Endodermal cell (in vitro differentiated cells): ENCODE data around the gene ETV6. TPM values are rescaled to one million over a fixed set of nuclear protein-coding genes. Genes with fewer than 3 reads are reported as not detected.

Experiments
- DNase-seq: peaks from one replicate; pipeline ENCODE4 v3.0.0-alpha.2; 2017
- H3K27ac ChIP-seq: 2 replicates; pipeline ENCODE4 v1.5.1; 2013; ENCODE audit warnings: mild to moderate bottlenecking, low read depth, low read length, moderate library complexity
- H3K27me3 ChIP-seq: 2 replicates; pipeline ENCODE4 v1.6.1; 2013; ENCODE audit warnings: mild to moderate bottlenecking, low read length, moderate library complexity; ENCODE audit not compliant: insufficient read depth, control insufficient read depth, poor library complexity, severe bottlenecking
- H3K36me3 ChIP-seq: 2 replicates; pipeline ENCODE4 v1.7.0; 2013; ENCODE audit warnings: mild to moderate bottlenecking, low read length, moderate library complexity; ENCODE audit not compliant: control insufficient read depth, insufficient read depth
- H3K4me1 ChIP-seq: one replicate; pipeline ENCODE4 v1.7.0; 2013; ENCODE audit warnings: low read length; ENCODE audit not compliant: control insufficient read depth, insufficient read depth
- H3K4me3 ChIP-seq: 2 replicates; pipeline ENCODE4 v1.5.1; 2013; ENCODE audit warnings: mild to moderate bottlenecking, low read length, moderate library complexity
- H3K9ac ChIP-seq: 2 replicates; pipeline ENCODE4 v1.6.1; 2013; ENCODE audit warnings: mild to moderate bottlenecking, low read length, moderate library complexity; ENCODE audit not compliant: poor library complexity, severe bottlenecking; ENCODE audit errors: extremely low read depth
- H3K9me3 ChIP-seq: 2 replicates; pipeline ENCODE4 v1.6.1; 2013; ENCODE audit warnings: mild to moderate bottlenecking, low read length, moderate library complexity; ENCODE audit not compliant: control insufficient read depth
- H3K27ac Mint-ChIP-seq: 2 replicates; pipeline ENCODE4 v1.8.0; 2020; ENCODE audit warnings: mixed read lengths
- H3K27me3 Mint-ChIP-seq: 2 replicates; pipeline ENCODE4 v1.8.0; 2021; ENCODE audit warnings: mild to moderate bottlenecking, mixed read lengths; ENCODE audit not compliant: insufficient read depth
- H3K36me3 Mint-ChIP-seq: 2 replicates; pipeline ENCODE4 v1.8.0; 2020; ENCODE audit warnings: low read depth, mixed read lengths
- H3K4me1 Mint-ChIP-seq: 2 replicates; pipeline ENCODE4 v1.8.0; 2020; ENCODE audit warnings: mixed read lengths
- H3K4me3 Mint-ChIP-seq: 2 replicates; pipeline ENCODE4 v1.8.0; 2020; ENCODE audit warnings: mild to moderate bottlenecking, moderate library complexity, mixed read lengths
- H3K9me3 Mint-ChIP-seq: 2 replicates; pipeline ENCODE4 v1.8.0; 2020; ENCODE audit warnings: mild to moderate bottlenecking, mixed read lengths
- CTCF ChIP-seq: fragments of 200-600 bp; sonication (generic); conservative IDR thresholded peaks from 2 replicates; pipeline ENCODE4 v1.5.0; 2021; ENCODE audit warnings: antibody characterized with exemption, mild to moderate bottlenecking
- WGBS, 2 experiments: methylation state at CpG; one replicate each; pipeline versions ENCODE4 v1.1.5 to v1.1.7; 2013; ENCODE audit warnings: missing lambda C conversion rate in 2 of 2, mixed read lengths in 1 of 2; ENCODE audit not compliant: insufficient coverage in 1 of 2, insufficient read length in 1 of 2; 5-methylcytosine and 5-hydroxymethylcytosine counted together
- total RNA-seq, 2 donors: library from RNA; stranded (reverse); fragmentation: NEBNext Ultra II Directional in 1 of 2; extraction: Animal tissue kit (Norgen Biotek cat#: 25700) in 1 of 2; gene quantifications; 2 replicates in 1 of 2; 3 replicates in 1 of 2; pipeline ENCODE4 v1.2.1, GENCODE V29; 2021

ETV6 gene
- total RNA-seq, 2 donors from 2014 or later = 9.3 to 22.1 TPM

- 89 to 97% methylated on average over 5 to 9 of the region's 9 CpGs for WGBS, 2 experiments
- H3K4me1 ChIP-seq = peaks cover 5% of the 10 kb centered on the region
- H3K27me3 ChIP-seq = peaks cover 24% of the 10 kb centered on the region
Observed at GRCh38 chr12:11762723-11763326, 113.4 kb downstream of the ETV6 start.

DNA sequence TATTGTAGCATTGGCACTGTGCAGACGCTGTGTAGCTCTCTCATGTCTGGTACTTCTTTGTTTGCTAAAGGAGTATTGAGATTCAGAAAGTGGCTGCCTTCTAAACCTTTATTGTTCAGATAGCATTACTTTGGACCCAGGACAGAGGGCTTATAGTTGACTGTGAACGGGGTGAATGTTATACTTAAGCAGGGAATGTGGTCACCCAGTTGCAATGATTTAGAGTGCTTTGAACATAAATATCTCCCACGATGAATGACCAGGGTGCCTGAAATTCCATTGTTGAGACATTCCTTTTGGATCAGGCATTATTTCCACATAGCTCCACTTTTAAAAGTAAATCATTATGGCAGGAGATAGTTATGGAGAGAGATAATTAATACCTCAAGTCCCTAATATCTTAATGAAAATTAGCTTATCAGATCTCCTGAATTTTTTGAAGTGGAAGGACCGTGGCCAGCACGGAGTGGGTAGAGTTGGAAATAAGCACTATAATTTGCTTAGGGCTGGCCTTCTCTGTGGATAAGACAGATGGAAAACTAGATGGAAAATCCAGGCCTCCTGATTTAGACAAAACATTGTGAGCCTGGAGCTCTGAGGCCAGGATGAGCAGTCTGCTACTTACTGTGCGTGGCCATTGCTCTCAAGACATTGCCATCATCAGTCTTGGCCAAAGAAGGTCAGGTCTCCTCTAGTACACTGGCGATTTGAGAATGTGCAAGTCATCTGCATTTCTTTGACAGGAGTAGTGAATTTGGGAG is 114.5 kb downstream of the ETV6 start:
- Histone ChIP-seq H3K27me3 (peaks cover 13% of the 10 kb centered on the region), H3K4me3 (no peak overlapping the region), H3K36me3 (no peaks in the 10 kb centered on the region), H3K27ac (no peak overlapping the region), H3K9me3 (no peaks in the 10 kb centered on the region), H3K9ac (no peak overlapping the region), H3K4me1 (no peaks in the 10 kb centered on the region)
- Mint-ChIP-seq H3K27me3 (peaks cover 20% of the 10 kb centered on the region), H3K9me3 (no peaks in the 10 kb centered on the region), H3K4me3 (no peak overlapping the region), H3K36me3 (no peaks in the 10 kb centered on the region), H3K4me1 (peaks cover 32% of the 10 kb centered on the region), H3K27ac (no peak overlapping the region)
- no peak for DNase-seq
- WGBS, 2 experiments = 95 to 100% methylated on average over 5 to 7 of the region's 7 CpGs
- TF ChIP-seq CTCF = no peak

More at GRCh38 chr12:11762723-11763326, 113.4 kb downstream of the ETV6 start:
- peaks cover 36% of the 10 kb centered on the region for H3K4me1 Mint-ChIP-seq
- no peaks in the 10 kb centered on the region for H3K36me3 ChIP-seq
- no peaks in the 10 kb centered on the region for H3K9me3 Mint-ChIP-seq
- no peaks in the 10 kb centered on the region for H3K9me3 ChIP-seq
- H3K27me3 Mint-ChIP-seq = peaks cover 31% of the 10 kb centered on the region
- no peaks in the 10 kb centered on the region for H3K36me3 Mint-ChIP-seq
- no peak overlapping the region for H3K4me3 ChIP-seq
- no peak overlapping the region for H3K4me3 Mint-ChIP-seq
- no peak overlapping the region for H3K9ac ChIP-seq
- DNase-seq = no peak
- no peak overlapping the region for H3K27ac Mint-ChIP-seq
- no peak overlapping the region for H3K27ac ChIP-seq
- no peak for TF ChIP-seq CTCF

DNA sequence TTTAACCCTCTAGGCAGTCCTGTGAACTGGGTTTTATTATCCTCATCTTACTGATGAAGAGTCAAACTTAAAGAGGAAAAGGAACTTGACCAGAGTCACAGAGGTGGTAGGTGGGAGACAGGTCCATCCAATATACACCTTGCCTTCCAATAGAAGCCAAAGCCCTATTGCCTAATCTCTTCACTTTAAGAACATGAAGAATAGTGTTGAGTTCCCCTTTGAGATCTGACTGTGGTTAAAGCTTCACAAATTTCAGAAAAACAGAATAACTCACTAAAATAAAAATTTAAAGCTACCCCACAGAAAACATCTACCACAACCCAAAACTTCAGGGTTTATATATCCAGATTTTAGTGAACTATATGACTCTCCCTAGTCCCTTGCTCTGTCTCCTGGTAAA is 115.4 kb downstream of the ETV6 start:
- H3K4me3 Mint-ChIP-seq = no peak overlapping the region
- Histone ChIP-seq H3K36me3 (no peaks in the 10 kb centered on the region), H3K27ac (no peak overlapping the region), H3K27me3 (peaks cover 5% of the 10 kb centered on the region), H3K9ac (no peak overlapping the region), H3K4me3 (no peak overlapping the region), H3K9me3 (no peaks in the 10 kb centered on the region), H3K4me1 (no peaks in the 10 kb centered on the region)
- no peaks in the 10 kb centered on the region for H3K9me3 Mint-ChIP-seq
- TF ChIP-seq CTCF = no peak
- no peaks in the 10 kb centered on the region for H3K36me3 Mint-ChIP-seq
- H3K27me3 Mint-ChIP-seq = peaks cover 12% of the 10 kb centered on the region
- DNase-seq = no peak
- no peak overlapping the region for H3K27ac Mint-ChIP-seq
- peaks cover 29% of the 10 kb centered on the region for H3K4me1 Mint-ChIP-seq
